GM18909 (cell line): ENCODE results near the gene LRRC36.
"Not testable (repeated sequence)": the region's sequence is repeated elsewhere in the genome, so short reads cannot be mapped to it uniquely, and the experiment has no call there.

Experiments
- ATAC-seq: cut with Tn5 transposase; IDR thresholded peaks from one replicate; pipeline ENCODE4 v1.9.1; 2021; ENCODE audit warnings: mild to moderate bottlenecking; ENCODE audit not compliant: unreplicated experiment, poor library complexity

LRRC36 gene

GRCh38 chr16:67339453-67339852 lies 12.8 kb downstream of the LRRC36 start:
- no peak for ATAC-seq

- ATAC-seq = no peak
Measured at GRCh38 chr16:67341250-67341649, 14.6 kb downstream of the LRRC36 start.

GRCh38 chr16:67342616-67343015 lies 16.0 kb downstream of the LRRC36 start:
- no peak for ATAC-seq

- no peak for ATAC-seq
Measured at GRCh38 chr16:67345401-67345800, 18.8 kb downstream of the LRRC36 start.

- no peak for ATAC-seq
Measured at GRCh38 chr16:67346341-67346740, 19.7 kb downstream of the LRRC36 start.

GRCh38 chr16:67349172-67349571 lies 22.6 kb downstream of the LRRC36 start:
- no peak for ATAC-seq

GRCh38 chr16:67350324-67350723 lies 23.7 kb downstream of the LRRC36 start:
- no peak for ATAC-seq

GRCh38 chr16:67352463-67352862 lies 25.8 kb downstream of the LRRC36 start:
- not testable (repeated sequence) for ATAC-seq

- no peak for ATAC-seq
Measured at GRCh38 chr16:67356396-67356795, 29.8 kb downstream of the LRRC36 start.

GRCh38 chr16:67357561-67357960 lies 30.9 kb downstream of the LRRC36 start:
- no peak for ATAC-seq

- not testable (repeated sequence) for ATAC-seq
Measured at GRCh38 chr16:67359540-67360269, 33.1 kb downstream of the LRRC36 start.

- ATAC-seq = no peak
Measured at GRCh38 chr16:67361038-67361437, 34.4 kb downstream of the LRRC36 start.

GRCh38 chr16:67364600-67365235 lies 38.1 kb downstream of the LRRC36 start:
- no peak for ATAC-seq

GRCh38 chr16:67370661-67371060 lies 44.0 kb downstream of the LRRC36 start:
- ATAC-seq = no peak

- ATAC-seq = no peak
Measured at GRCh38 chr16:67372664-67373063, 46.0 kb downstream of the LRRC36 start.

GRCh38 chr16:67376012-67376411 lies 49.4 kb downstream of the LRRC36 start:
- not testable (repeated sequence) for ATAC-seq

GRCh38 chr16:67378642-67379041 lies 52.0 kb downstream of the LRRC36 start:
- no peak for ATAC-seq

GRCh38 chr16:67383284-67383683 lies 56.7 kb downstream of the LRRC36 start:
- ATAC-seq = no peak

GRCh38 chr16:67384778-67385510 lies 58.3 kb downstream of the LRRC36 start:
- ATAC-seq = no peak

GRCh38 chr16:67386861-67387455 lies 60.3 kb downstream of the LRRC36 start:
- ATAC-seq = no peak
